CD14-positive monocyte (primary cell): ENCODE results near the gene DLGAP4. TPM values are rescaled to one million over a fixed set of nuclear protein-coding genes. Genes with fewer than 3 reads are reported as not detected.

ENCODE experiments used
- DNase-seq, 3 donors: peaks; one replicate each; pipeline ENCODE4 v3.0.0-alpha.2; 2011 to 2022
- H2AFZ ChIP-seq: 2 replicates; pipeline ENCODE4 v1.6.0; 2012; ENCODE audit warnings: mild to moderate bottlenecking, low read depth, low read length, inconsistent platforms; ENCODE audit not compliant: insufficient read depth, poor library complexity, severe bottlenecking
- H3K27ac ChIP-seq, 2 donors: 1 replicate in 1 of 2; 2 replicates in 1 of 2; pipeline ENCODE4 v1.5.1; 2012 to 2013; ENCODE audit warnings: low read length in 2 of 2, control low read depth in 1 of 2, inconsistent platforms in 1 of 2, low read depth in 1 of 2, mild to moderate bottlenecking in 1 of 2
- H3K27me3 ChIP-seq, 2 donors: one replicate each; pipeline versions ENCODE4 v1.6.0 to v1.6.1; 2011 to 2013; ENCODE audit warnings: low read length in 2 of 2; ENCODE audit not compliant: control insufficient read depth in 2 of 2, insufficient read depth in 2 of 2
- H3K36me3 ChIP-seq, 2 donors: replicated peaks in 1 of 2; 1 replicate in 1 of 2; 2 replicates in 1 of 2; pipeline versions ENCODE4 v1.5.1 to v1.6.1; 2012 to 2013; ENCODE audit warnings: low read length in 2 of 2, control low read depth in 1 of 2, inconsistent platforms in 1 of 2, mild to moderate bottlenecking in 1 of 2; ENCODE audit not compliant: insufficient read depth in 2 of 2, control insufficient read depth in 1 of 2
- H3K4me1 ChIP-seq, 2 donors: 1 replicate in 1 of 2; 2 replicates in 1 of 2; pipeline versions ENCODE4 v1.5.1 to v1.6.1; 2012 to 2013; ENCODE audit warnings: low read length in 2 of 2, control low read depth in 1 of 2, inconsistent platforms in 1 of 2, mild to moderate bottlenecking in 1 of 2, moderate library complexity in 1 of 2; ENCODE audit not compliant: insufficient read depth in 2 of 2, control insufficient read depth in 1 of 2
- H3K4me2 ChIP-seq: replicated peaks from 2 replicates; pipeline ENCODE3; 2012; ENCODE audit warnings: low read length, moderate library complexity, mild to moderate bottlenecking; ENCODE audit not compliant: poor library complexity, severe bottlenecking; ENCODE audit errors: extremely low read depth
- H3K4me3 ChIP-seq, 3 experiments: fragments of 200-600 bp in 1 of 3; sonication (generic) in 1 of 3; replicated peaks in 1 of 3; 1 replicate in 2 of 3; 2 replicates in 1 of 3; pipeline ENCODE4 v1.5.1; 2011 to 2013; ENCODE audit warnings: low read length in 3 of 3, mild to moderate bottlenecking in 3 of 3, control low read depth in 2 of 3, low read depth in 2 of 3, inconsistent platforms in 1 of 3, moderate library complexity in 1 of 3
- H3K79me2 ChIP-seq: 2 replicates; pipeline ENCODE4 v1.6.0; 2012; ENCODE audit warnings: mild to moderate bottlenecking, control low read depth, inconsistent platforms, low read length, moderate library complexity; ENCODE audit not compliant: insufficient read depth
- H3K9ac ChIP-seq: 2 replicates; pipeline ENCODE4 v1.6.0; 2017; ENCODE audit warnings: low read length, mild to moderate bottlenecking; ENCODE audit not compliant: insufficient read depth, poor library complexity, severe bottlenecking
- H3K9me3 ChIP-seq, 2 donors: replicated peaks in 1 of 2; 1 replicate in 1 of 2; 2 replicates in 1 of 2; pipeline versions ENCODE4 v1.5.1 to v1.6.1; 2012 to 2013; ENCODE audit warnings: low read length in 2 of 2, control low read depth in 1 of 2; ENCODE audit not compliant: control insufficient read depth in 1 of 2, insufficient read depth in 1 of 2
- H4K20me1 ChIP-seq: 2 replicates; pipeline ENCODE4 v1.6.0; 2012; ENCODE audit warnings: mild to moderate bottlenecking, low read length, control low read depth, moderate library complexity; ENCODE audit not compliant: insufficient read depth
- H3K27ac Mint-ChIP-seq, 7 donors: one replicate each; pipeline ENCODE4 v1.8.0; 2020; ENCODE audit warnings: mild to moderate bottlenecking in 7 of 7, mixed read lengths in 7 of 7, moderate library complexity in 6 of 7, inconsistent platforms in 2 of 7
- H3K27me3 Mint-ChIP-seq, 3 donors: one replicate each; pipeline ENCODE4 v1.8.0; 2021 to 2022; ENCODE audit warnings: low read depth in 3 of 3, mild to moderate bottlenecking in 3 of 3, mixed read lengths in 3 of 3, moderate library complexity in 3 of 3, inconsistent platforms in 1 of 3
- H3K36me3 Mint-ChIP-seq, 2 donors: one replicate each; pipeline ENCODE4 v1.8.0; 2020; ENCODE audit warnings: mixed read lengths in 2 of 2, inconsistent platforms in 1 of 2, mild to moderate bottlenecking in 1 of 2
- H3K4me1 Mint-ChIP-seq: one replicate; pipeline ENCODE4 v1.8.0; 2020; ENCODE audit warnings: mild to moderate bottlenecking, mixed read lengths
- H3K4me3 Mint-ChIP-seq, 2 donors: one replicate each; pipeline ENCODE4 v1.8.0; 2020; ENCODE audit warnings: mild to moderate bottlenecking in 2 of 2, mixed read lengths in 2 of 2, moderate library complexity in 1 of 2
- H3K9me3 Mint-ChIP-seq, 7 donors: one replicate each; pipeline ENCODE4 v1.8.0; 2020 to 2022; ENCODE audit warnings: mixed read lengths in 7 of 7, mild to moderate bottlenecking in 6 of 7, moderate library complexity in 6 of 7, inconsistent platforms in 2 of 7
- WGBS: methylation state at CpG from one replicate; pipeline ENCODE4 v1.1.5; 2013; ENCODE audit warnings: missing lambda C conversion rate; ENCODE audit not compliant: insufficient coverage; 5-methylcytosine and 5-hydroxymethylcytosine counted together
- intact Hi-C, 2 donors: fragments of 100-400 bp; cut with micrococcal nuclease; formaldehyde crosslinking; loops; one replicate each; pipeline versions ENCODE4 v1.15.0 to v1.15.1; 2023
- polyA plus RNA-seq, 3 donors: library from polyadenylated mRNA; depleted of rRNA in 1 of 3; unstranded in 2 of 3; stranded (reverse) in 1 of 3; fragments of 300-500 nt in 2 of 3; fragments of >200 nt in 1 of 3; fragmentation: Illumina TruSeq in 2 of 3; gene quantifications; 1 replicate in 2 of 3; 2 replicates in 1 of 3; pipeline ENCODE4 v1.2.3, GENCODE V29; 2012 to 2021
- TF ChIP-seq, protein P1 (sequence below): fragments of 200-600 bp; IDR thresholded peaks from one replicate; pipeline ENCODE4 v1.8.0; 2022; ENCODE audit warnings: antibody characterized with exemption, mild to moderate bottlenecking

Gene DLGAP4
- polyA plus RNA-seq, 3 donors: 9.9 to 52.7 (median 17.6) TPM

DNA sequence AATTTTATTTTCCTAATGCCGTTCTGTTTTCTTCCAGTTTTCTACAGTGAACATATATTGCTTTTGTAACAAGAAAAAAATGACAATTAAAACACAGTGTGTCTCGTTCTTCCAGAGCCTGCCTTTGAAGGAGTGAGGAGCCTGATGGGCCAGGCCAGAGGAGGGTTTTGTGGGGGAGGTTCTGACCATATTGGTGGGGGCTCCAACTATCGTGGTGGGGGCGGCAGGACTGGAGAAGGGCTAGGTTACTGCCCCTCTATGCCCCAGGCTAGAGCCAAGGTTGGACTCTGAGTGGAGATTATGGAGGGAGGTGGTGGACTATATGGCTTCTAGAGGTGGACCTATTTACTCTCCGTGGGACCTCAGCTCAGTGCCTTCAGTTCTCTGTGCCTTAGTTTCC is 24.0 kb downstream of the DLGAP4 start:
- Mint-ChIP-seq H3K9me3 (peaks cover 2 to 15% (median 13%) of the 10 kb centered on the region in 7 donors), H3K27ac (no peak overlapping the region), H3K27me3 (peaks cover 15 to 25% (median 19%) of the 10 kb centered on the region in 3 donors), H3K4me3 (no peak overlapping the region), H3K36me3 (no peaks in the 10 kb centered on the region), H3K4me1 (no peaks in the 10 kb centered on the region)
- H3K27ac ChIP-seq: no peak overlapping the region
- intact Hi-C loops: no loop called here
- H3K9ac ChIP-seq: no peak overlapping the region
- no peak for DNase-seq
- no peaks in the 10 kb centered on the region for H3K4me1 ChIP-seq
- peaks cover 0 to 7% of the 10 kb centered on the region in 2 donors for H3K9me3 ChIP-seq
- H3K27me3 ChIP-seq: peaks cover 0 to 4% of the 10 kb centered on the region in 2 donors
- H4K20me1 ChIP-seq: no peaks in the 10 kb centered on the region
- no peaks in the 10 kb centered on the region for H3K36me3 ChIP-seq
- TF ChIP-seq, protein P1, sequence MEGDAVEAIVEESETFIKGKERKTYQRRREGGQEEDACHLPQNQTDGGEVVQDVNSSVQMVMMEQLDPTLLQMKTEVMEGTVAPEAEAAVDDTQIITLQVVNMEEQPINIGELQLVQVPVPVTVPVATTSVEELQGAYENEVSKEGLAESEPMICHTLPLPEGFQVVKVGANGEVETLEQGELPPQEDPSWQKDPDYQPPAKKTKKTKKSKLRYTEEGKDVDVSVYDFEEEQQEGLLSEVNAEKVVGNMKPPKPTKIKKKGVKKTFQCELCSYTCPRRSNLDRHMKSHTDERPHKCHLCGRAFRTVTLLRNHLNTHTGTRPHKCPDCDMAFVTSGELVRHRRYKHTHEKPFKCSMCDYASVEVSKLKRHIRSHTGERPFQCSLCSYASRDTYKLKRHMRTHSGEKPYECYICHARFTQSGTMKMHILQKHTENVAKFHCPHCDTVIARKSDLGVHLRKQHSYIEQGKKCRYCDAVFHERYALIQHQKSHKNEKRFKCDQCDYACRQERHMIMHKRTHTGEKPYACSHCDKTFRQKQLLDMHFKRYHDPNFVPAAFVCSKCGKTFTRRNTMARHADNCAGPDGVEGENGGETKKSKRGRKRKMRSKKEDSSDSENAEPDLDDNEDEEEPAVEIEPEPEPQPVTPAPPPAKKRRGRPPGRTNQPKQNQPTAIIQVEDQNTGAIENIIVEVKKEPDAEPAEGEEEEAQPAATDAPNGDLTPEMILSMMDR: no peak
- no peak overlapping the region for H2AFZ ChIP-seq
- H3K4me3 ChIP-seq: no peak overlapping the region
- H3K4me2 ChIP-seq: no peak overlapping the region
- H3K79me2 ChIP-seq: no peaks in the 10 kb centered on the region
- WGBS: 89% methylated on average over 2 of the region's 5 CpGs

DNA sequence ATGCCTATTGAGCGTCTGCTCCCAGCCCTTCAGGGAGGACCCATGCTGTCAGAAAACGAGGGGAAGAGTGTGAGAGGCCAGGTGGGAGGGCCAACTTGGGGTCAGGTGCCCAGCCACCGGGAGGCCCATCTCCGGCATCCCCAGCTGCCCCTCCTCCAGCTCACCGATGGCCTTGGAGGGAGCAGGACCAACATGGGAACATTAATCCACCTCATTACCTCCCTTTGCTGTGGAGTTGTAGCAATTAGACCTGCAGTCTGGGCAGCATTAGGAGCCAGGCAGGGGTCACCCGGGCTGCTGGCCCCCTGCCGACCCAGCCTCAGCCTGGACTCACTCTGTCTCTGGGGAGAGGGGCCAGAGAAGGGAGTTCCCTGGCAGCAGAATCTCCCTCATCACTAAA is 25.1 kb downstream of the DLGAP4 start:
- Mint-ChIP-seq H3K9me3 (peaks cover under 1 to 13% (median 9%) of the 10 kb centered on the region in 7 donors), H3K27ac (no peak overlapping the region), H3K27me3 (peaks cover 15 to 28% (median 23%) of the 10 kb centered on the region in 3 donors), H3K36me3 (no peaks in the 10 kb centered on the region), H3K4me1 (no peaks in the 10 kb centered on the region), H3K4me3 (no peak overlapping the region)
- H2AFZ ChIP-seq: no peak overlapping the region
- H3K4me1 ChIP-seq: no peaks in the 10 kb centered on the region
- H4K20me1 ChIP-seq: no peaks in the 10 kb centered on the region
- H3K9me3 ChIP-seq: peaks cover 0 to 7% of the 10 kb centered on the region in 2 donors
- H3K4me2 ChIP-seq: no peak overlapping the region
- DNase-seq: no peak
- H3K4me3 ChIP-seq: no peak overlapping the region
- peaks cover 0 to 4% of the 10 kb centered on the region in 2 donors for H3K27me3 ChIP-seq
- no peak overlapping the region for H3K9ac ChIP-seq
- 17% methylated on average over 1 of the region's 7 CpGs for WGBS
- TF ChIP-seq, protein P1: no peak
- H3K36me3 ChIP-seq: no peaks in the 10 kb centered on the region
- intact Hi-C loops: no loop called here
- no peaks in the 10 kb centered on the region for H3K79me2 ChIP-seq
- no peak overlapping the region for H3K27ac ChIP-seq
